Measurements from ENCODE around the gene GPC6. TPM values are rescaled to one million over a fixed set of nuclear protein-coding genes. Genes with fewer than 3 reads are reported as not detected.

Gene GPC6
- total and polyA plus RNA-seq, 10 donors = 0.22 to 9.3 (median 4.5) TPM

DNA sequence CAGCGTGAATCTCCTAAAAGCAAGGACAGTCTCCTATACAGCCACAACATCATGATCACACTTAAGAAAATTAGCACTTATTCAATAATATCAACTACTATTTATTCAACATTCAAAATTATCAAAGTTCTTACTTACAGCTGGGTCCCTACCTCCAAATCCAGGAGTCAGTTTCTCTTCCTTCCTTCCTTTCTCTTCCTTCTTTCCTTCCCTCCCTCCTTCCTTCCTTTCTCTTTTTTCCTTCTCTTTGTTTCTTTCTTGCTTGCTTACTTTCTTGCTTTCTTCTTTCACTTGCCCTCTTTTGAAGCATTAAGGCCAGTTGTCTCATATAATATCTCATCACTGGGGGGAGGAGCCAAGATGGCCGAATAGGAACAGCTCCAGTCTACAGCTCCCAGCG, 1145.2 kb downstream of the GPC6 start:
- DNase-seq = no peak
- Histone ChIP-seq H3K4me1 (no peaks in the 10 kb centered on the region), H3K27ac (no peak overlapping the region), H3K36me3 (no peaks in the 10 kb centered on the region), H3K9me3 (no peaks in the 10 kb centered on the region), H3K27me3 (replicated peaks in 1 of 7) (no peaks in the 10 kb centered on the region), H3K4me3 (no peak overlapping the region)
- WGBS, 5 donors = 86 to 94% (median 91%) methylated on average over 3 of the region's 3 CpGs
- intact Hi-C loops (cut with DNase I; ENCODE audit: low total_unique reads) = no loop called here
- TF ChIP-seq, protein P1, sequence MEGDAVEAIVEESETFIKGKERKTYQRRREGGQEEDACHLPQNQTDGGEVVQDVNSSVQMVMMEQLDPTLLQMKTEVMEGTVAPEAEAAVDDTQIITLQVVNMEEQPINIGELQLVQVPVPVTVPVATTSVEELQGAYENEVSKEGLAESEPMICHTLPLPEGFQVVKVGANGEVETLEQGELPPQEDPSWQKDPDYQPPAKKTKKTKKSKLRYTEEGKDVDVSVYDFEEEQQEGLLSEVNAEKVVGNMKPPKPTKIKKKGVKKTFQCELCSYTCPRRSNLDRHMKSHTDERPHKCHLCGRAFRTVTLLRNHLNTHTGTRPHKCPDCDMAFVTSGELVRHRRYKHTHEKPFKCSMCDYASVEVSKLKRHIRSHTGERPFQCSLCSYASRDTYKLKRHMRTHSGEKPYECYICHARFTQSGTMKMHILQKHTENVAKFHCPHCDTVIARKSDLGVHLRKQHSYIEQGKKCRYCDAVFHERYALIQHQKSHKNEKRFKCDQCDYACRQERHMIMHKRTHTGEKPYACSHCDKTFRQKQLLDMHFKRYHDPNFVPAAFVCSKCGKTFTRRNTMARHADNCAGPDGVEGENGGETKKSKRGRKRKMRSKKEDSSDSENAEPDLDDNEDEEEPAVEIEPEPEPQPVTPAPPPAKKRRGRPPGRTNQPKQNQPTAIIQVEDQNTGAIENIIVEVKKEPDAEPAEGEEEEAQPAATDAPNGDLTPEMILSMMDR (IDR thresholded peaks at IDR 0.05 in 8 of 11, conservative IDR thresholded peaks at IDR 0.05 in 3 of 11) = no peak
- no peak for TF ChIP-seq POLR2A (IDR thresholded peaks at IDR 0.05)
- TF ChIP-seq POLR2AphosphoS5 (IDR thresholded peaks at IDR 0.05) = no peak

DNA sequence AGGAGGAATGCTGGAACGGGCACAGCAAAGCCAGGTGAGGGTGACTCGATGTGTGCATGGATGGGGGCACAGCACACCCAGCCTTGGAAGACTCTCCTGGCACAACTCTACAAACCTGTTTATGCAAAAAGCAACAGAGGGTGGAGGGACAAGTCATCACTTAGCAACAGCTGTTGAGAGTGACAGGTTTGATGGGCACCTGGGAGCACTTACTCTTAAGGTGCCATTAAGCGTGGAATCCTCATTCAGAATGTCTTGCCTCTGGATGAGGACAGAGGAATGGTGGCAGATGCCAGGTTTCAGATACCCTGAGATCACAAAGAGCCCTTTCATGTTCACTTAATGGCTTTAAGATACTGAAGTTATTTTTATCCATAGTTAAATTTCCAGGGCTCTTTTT, 1155.9 kb downstream of the GPC6 start:
- TF ChIP-seq, protein P1 (IDR thresholded peaks at IDR 0.05 in 8 of 11, conservative IDR thresholded peaks at IDR 0.05 in 3 of 11) = no peak
- TF ChIP-seq POLR2AphosphoS5 (IDR thresholded peaks at IDR 0.05) (no peak), POLR2A (IDR thresholded peaks at IDR 0.05) (no peak)
- no peak for DNase-seq
- 85 to 96% (median 90%) methylated on average over 3 of the region's 3 CpGs for WGBS, 5 donors
- Histone ChIP-seq H3K36me3 (no peaks in the 10 kb centered on the region), H3K9me3 (no peaks in the 10 kb centered on the region), H3K27ac (no peak overlapping the region), H3K4me3 (no peak overlapping the region), H3K4me1 (no peaks in the 10 kb centered on the region), H3K27me3 (replicated peaks in 1 of 7) (no peaks in the 10 kb centered on the region)
- intact Hi-C loops (cut with DNase I; ENCODE audit: low total_unique reads) = no loop called here

DNA sequence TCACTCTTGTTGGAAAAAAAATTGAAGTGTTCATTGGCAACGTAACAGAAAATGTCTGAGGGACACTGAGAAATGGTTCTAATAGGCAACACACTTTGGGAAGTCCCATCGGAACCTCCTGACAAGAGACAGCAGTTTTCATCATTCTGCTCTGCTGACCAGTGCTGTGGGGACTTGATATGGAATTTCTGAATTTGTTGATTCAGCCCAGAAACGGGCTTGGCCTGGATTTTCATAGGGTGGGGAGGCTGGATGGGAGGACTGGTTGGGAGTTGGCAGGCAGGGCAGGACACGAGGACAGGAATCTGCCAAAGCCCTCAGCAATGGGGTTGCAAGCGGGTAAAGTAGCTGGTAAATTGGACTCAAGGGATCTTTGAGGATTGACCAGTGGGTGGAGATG, 1156.4 kb downstream of the GPC6 start:
- no peak overlapping the region for H3K4me3 ChIP-seq
- H3K4me1 ChIP-seq = no peaks in the 10 kb centered on the region
- no peaks in the 10 kb centered on the region for H3K9me3 ChIP-seq
- 63 to 77% (median 71%) methylated on average over 5 of the region's 5 CpGs for WGBS, 5 donors
- H3K36me3 ChIP-seq = no peaks in the 10 kb centered on the region
- H3K27ac ChIP-seq = no peak overlapping the region
- DNase-seq = no peak
- intact Hi-C loops (cut with DNase I; ENCODE audit: low total_unique reads) = no loop called here
- TF ChIP-seq POLR2A (IDR thresholded peaks at IDR 0.05) = no peak
- TF ChIP-seq, protein P1 (IDR thresholded peaks at IDR 0.05 in 8 of 11, conservative IDR thresholded peaks at IDR 0.05 in 3 of 11) = no peak
- no peak for TF ChIP-seq POLR2AphosphoS5 (IDR thresholded peaks at IDR 0.05)
- H3K27me3 ChIP-seq (replicated peaks in 1 of 7) = no peaks in the 10 kb centered on the region

DNA sequence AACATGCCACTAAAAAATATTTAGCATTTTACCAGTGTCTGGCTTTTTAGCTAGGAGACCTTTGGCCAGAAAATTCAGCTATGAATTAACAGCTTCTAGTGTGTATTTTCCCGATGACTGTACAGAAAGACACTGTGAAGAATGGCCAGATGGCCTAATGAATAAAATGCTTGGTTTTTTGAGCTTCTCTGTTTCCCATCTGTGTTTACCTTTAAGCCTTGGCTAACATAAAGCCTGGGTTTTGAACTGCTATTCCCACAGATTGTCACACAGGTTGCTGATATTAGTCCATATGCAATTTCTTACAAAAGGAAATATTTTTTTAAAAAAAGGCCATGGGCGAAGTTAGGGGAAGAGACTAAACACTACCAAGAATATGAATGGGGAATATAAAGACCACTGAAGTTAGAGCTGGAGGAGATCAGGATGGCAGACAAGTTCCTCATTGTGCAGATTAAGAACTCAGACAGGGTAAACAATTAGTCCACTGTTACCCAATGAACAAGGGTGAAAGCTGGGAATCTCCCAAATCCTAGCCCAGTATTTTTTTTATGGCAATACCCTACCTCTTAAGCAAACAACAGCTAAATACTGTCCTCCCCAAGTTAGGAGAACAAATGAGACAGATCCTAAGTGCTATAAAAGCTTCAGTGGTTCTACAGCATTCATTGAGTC, 1157.8 kb downstream of the GPC6 start:
- Histone ChIP-seq H3K9me3 (no peaks in the 10 kb centered on the region), H3K36me3 (no peaks in the 10 kb centered on the region), H3K27ac (no peak overlapping the region), H3K4me3 (no peak overlapping the region), H3K4me1 (no peaks in the 10 kb centered on the region), H3K27me3 (replicated peaks in 1 of 7) (no peaks in the 10 kb centered on the region)
- WGBS, 5 donors = 88 to 95% (median 90%) methylated on average over 2 of the region's 2 CpGs
- intact Hi-C loops (cut with DNase I; ENCODE audit: low total_unique reads) = no loop called here
- DNase-seq = no peak
- TF ChIP-seq POLR2A (IDR thresholded peaks at IDR 0.05) (no peak), POLR2AphosphoS5 (IDR thresholded peaks at IDR 0.05) (no peak)
- TF ChIP-seq, protein P1 (IDR thresholded peaks at IDR 0.05 in 8 of 11, conservative IDR thresholded peaks at IDR 0.05 in 3 of 11) = no peak
